ENCODE results near the gene PSMC3IP.

PSMC3IP gene

DNA sequence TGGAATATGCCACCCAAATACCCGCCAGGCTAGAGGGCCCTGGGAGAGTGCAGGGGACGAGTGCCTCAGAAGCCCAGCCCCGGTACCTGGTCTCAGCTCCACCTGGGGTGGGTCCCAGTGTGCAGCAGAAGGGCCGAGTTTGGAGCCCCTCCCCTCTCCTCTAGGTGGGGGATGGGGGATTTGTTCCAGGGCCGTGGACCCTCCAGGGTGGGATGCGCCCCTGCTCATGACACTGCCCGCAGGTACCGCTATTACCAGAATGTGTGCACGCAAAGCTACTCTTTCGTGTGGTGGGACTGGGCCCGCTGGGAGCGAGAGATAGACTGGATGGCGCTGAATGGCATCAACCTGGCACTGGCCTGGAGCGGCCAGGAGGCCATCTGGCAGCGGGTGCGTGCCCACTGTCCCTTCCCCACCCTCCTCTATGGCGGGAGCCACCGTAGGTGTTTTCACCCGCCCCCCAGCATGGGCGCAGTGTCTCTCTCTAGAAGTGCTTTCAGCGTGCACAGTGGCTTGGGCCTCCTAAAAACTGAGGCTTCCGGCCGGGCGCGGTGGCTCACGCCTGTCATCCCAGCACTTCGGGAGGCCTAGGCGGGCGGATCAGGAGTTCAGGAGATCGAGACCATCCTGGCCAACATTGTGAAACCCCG, 40.2 kb downstream of the PSMC3IP start:
- DNase-seq = no peak

GRCh38 chr17:42536372-42537155, 41.0 kb downstream of the PSMC3IP start:
- DNase-seq = no peak

- DNase-seq = peak; percentile 75
These were observed 41.5 kb downstream of the PSMC3IP start, which contains the start of gene NAGLU for GRCh38 chr17:42536048-42536371. Gene NAGLU (plus strand): TSS chr17:42536241. CDS start chr17:42536273, 32 bp downstream.

GRCh38 chr17:42535155-42536047, 42.1 kb downstream of the PSMC3IP start:
- DNase-seq = no peak

- no peak for DNase-seq
These were observed 45.8 kb downstream of the PSMC3IP start for GRCh38 chr17:42531455-42532354.

- DNase-seq = no peak
These were observed 46.5 kb downstream of the PSMC3IP start for GRCh38 chr17:42530952-42531454.

- no peak for DNase-seq
These were observed 48.5 kb downstream of the PSMC3IP start for GRCh38 chr17:42529061-42529460.

- no peak for DNase-seq
These were observed 49.6 kb downstream of the PSMC3IP start for GRCh38 chr17:42527932-42528331.

DNA sequence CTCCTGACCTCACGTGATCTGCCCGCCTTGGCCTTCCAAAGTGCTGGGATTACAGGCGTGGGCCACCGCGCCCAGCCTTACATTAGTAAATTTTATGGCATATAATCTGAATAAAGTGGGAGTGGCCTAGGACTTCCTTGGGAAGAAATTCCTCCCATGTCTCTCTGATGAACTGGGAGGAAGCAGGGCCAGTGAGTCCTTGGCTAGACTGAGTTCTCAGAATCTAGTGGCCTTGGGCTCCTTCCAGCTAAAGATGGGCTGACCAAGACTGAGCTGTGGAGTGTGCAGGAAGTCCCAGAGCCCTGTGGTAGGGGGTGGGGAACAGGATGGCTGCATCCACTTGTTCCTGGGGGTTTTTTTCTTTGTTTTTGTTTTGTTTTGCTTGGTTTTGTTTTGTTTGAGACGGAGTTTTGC, 51.5 kb downstream of the PSMC3IP start:
- DNase-seq = no peak

DNA sequence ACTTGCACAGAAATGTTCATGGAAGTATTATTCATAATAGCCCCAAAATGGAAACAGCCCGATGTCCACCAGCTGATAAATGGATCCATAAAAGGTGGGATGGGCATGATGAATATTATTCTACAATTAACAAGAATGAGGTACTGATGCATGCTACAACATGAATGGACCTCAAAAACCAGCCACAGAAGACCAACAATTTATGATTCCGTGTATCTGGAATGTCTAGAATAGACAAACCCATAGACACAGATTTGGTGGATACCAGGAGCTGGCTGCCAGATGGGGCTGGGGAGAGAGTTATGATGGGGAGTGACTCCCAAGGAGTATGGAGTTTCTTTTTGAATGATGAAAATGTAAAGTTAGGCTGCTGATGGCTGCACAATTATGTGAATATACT, 52.3 kb downstream of the PSMC3IP start:
- no peak for DNase-seq

- no peak for DNase-seq
These were observed 54.7 kb downstream of the PSMC3IP start for GRCh38 chr17:42522798-42523278.

Measured in NCI-H1048 (cell line).